Fibroblast of skin of left quadriceps (primary cell): Measurements from ENCODE around the gene TMEM114.

ENCODE experiments used
- DNase-seq, 2 experiments: peaks; one replicate each; pipeline ENCODE4 v3.0.0-alpha.2; 2013; ENCODE audit warnings: low read depth in 2 of 2

TMEM114 gene

GRCh38 chr16:8611886-8612600 is 21.7 kb upstream of the TMEM114 start:
- no peak for DNase-seq

- no peak for DNase-seq
Observed at GRCh38 chr16:8611122-8611521, 20.8 kb upstream of the TMEM114 start.

GRCh38 chr16:8607214-8607613 is 16.9 kb upstream of the TMEM114 start:
- no peak for DNase-seq

DNA sequence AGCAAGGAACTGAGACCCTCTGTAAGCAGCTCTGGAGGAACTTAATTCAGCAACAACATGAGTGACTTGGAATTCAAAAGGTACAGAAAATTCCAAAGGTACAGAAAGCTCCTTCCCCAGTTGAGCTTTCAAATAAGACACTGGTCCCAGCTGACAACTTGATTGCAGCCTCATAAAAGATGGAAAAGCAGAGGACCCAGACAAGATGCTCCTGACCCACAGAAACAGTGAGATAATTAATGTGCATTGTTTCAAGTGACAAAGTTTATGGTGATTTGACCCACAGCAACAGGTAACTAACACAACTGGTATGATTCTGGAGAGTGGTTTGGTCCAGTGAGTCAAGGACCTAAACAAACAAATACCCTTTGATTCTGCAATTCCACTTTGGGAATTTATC is 15.2 kb upstream of the TMEM114 start:
- no peak for DNase-seq

DNA sequence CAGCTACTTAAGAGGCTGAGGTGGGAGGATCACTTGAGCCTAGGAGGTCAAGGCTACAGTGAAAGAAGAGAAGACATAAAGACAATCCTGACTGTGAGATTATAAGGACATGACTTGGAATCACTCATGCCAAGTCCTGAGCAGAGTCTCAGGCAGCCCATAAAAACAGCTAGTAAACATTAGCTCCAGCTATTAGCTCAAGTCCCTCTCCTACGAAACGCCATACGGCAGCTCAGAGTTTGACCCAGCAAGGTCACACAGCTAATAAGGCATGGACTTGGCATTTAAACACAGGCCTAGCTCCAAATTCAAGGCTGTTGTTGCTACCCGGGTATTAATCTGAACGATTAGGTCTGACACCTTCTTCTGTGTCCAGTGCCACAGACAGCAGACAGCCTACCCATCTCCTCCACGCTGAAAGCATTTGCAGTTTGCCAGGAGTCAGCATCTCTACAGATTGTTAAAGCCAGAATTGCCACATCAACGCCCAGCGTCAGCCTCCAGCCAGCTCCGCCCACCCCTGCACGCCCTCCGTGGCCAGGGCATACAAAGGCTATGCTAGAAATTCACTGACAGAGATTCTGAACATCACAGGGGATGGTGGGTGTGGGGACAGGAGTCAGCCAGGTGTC is 9.9 kb upstream of the TMEM114 start:
- no peak for DNase-seq

GRCh38 chr16:8596581-8596980 is 6.3 kb upstream of the TMEM114 start:
- no peak for DNase-seq

DNA sequence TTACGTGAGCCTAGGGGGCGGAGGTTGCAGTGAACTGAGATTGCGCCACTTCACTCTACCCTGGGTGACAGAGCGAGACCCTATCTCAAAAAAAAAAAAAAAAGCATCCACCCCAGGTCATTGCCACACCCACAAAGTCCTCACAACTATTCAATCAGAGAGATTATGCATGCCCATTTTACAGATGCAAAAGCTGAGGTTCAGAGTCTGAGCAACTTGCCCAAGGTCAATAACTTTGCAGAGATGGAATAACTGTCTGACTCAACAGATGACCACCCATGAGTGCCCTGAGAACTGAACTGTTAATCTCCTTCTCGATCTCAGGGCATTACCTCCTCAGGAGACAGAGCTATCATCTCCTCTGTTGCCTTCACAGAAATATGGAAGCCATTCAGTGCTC is 5.5 kb upstream of the TMEM114 start:
- no peak for DNase-seq

GRCh38 chr16:8594149-8594666 is 3.9 kb upstream of the TMEM114 start:
- DNase-seq = no peak

DNA sequence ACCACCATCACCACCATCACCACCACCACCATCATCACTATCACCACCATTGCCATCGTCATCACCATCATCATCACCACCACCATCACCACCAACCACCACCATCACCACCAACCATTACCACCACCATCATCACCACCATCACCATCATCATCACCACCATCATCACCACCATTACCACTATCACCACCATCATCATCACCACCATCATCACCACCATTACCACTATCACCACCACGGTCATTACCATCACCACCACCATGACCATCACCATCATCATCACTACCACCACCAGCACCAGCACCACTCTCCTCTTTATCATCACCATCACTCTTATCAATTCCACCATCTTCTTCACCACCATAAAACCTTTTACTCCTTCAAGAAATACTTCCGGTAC is 1.1 kb upstream of the TMEM114 start:
- DNase-seq = no peak

GRCh38 chr16:8590811-8591210 is 500 bp upstream of the TMEM114 start:
- no peak for DNase-seq

- no peak for DNase-seq
Observed at GRCh38 chr16:8589057-8589899, 1.0 kb downstream of the TMEM114 start.

GRCh38 chr16:8588682-8589056 is 1.6 kb downstream of the TMEM114 start:
- no peak for DNase-seq

GRCh38 chr16:8587065-8587464 is 3.2 kb downstream of the TMEM114 start:
- DNase-seq = no peak

DNA sequence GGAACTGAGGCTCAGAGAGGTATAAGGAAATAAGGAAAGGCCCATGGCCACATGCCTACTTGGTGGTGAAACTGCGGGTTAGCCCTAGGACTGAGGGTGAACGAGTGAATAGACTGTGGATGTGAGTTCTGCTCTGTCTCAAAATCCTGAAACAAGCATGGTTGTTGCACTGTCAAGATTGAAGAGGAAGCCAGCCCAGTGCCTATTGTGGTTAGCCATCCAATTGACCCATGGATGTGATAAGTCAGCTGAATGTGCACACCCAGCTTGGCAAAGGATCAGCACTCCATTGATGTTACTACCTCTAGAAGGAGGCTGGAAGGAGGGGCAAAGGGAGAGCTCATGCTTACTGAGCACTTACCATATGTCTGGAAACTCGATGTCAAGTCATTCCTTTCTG is 4.5 kb downstream of the TMEM114 start:
- DNase-seq = no peak

DNA sequence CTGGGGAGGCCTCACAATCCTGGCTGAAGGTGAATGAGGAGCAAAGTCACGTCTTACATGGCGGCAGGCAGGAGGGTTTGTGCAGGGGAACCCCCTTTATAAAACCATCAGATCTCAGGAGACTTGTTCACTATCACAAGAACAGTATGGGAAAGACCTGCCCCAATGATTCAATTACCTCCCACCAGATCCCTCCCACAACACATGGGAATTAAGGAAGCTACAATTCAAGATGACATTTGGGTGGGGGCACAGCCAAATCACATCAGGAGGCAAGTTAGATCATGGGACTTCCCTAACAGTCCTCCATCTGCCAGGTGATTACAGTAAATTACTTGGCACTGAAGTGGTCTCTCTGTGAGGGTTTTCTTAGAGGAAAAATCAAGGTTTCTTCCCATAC is 5.3 kb downstream of the TMEM114 start:
- no peak for DNase-seq

DNA sequence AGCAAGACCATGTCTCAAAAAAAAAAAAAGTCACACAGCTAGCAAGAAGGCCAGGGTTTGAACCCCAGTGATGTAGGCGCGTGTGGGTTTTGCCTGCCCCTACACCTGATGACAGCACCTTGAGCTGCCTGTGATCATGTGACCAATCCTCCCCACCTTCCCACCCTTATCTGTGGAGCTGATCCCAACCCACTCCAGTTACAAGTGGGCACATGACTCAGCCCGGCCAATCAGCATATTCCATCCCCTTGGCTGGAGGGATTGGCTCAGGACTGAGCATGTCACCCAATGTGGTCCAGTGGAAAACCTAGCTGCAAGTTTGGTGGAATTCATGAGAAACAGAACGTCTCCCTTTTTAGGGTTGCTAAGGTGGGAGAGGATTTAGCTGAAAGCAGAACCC is 6.6 kb downstream of the TMEM114 start:
- DNase-seq = no peak

DNA sequence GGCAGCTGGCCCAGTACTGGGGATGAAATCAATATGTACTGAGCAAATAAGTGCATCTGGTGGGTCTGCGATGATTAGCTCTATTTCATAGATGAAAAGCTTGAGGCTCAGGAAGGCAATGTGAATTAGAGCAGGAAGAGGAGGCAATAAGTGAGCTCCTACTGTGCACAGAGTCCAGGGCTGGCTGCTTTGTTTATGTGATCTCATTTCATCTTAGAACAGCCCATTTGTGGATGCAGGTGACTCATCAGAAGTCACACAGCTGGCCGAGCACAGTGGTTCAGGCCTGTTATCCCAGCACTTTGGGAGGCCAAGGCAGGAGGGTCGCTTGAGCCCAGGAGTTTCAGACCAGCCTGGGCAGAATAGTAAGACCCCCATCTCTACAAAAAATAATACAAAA is 7.1 kb downstream of the TMEM114 start:
- no peak for DNase-seq

DNA sequence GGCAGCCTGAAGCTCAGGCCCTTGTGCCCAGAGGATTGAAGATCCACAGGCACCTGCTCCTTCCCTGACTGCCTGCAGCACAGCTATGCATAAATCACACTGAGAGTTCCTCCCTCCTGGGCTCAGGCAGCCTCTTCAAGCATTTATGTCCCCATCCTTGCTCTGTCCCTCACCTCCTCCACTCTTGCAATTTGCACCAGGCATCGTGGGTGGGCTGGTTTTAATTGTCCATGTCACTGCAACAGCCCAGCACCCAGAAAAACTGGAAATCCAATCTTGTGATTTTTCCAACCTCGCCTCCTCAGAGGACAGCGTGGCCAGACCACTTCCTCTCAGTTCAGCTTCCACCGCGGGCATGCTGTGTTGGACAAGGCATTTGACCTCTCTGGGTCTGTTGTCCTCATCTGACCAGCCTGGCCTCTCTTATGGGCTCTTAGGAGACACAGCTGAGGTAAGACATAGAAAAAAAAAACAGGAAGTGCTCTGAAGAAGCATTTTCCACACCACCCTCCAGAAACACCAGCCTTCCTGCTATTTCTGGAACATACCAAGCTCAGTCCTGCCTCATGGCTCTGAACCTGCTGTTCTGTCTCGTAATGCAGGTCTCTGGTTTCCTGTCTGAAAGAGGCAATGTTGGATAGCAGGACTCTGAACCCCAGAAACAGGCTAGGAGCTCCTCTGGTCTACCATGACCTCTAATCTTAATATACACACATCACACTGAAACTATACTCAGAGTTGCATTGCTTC is 8.3 kb downstream of the TMEM114 start:
- no peak for DNase-seq

DNA sequence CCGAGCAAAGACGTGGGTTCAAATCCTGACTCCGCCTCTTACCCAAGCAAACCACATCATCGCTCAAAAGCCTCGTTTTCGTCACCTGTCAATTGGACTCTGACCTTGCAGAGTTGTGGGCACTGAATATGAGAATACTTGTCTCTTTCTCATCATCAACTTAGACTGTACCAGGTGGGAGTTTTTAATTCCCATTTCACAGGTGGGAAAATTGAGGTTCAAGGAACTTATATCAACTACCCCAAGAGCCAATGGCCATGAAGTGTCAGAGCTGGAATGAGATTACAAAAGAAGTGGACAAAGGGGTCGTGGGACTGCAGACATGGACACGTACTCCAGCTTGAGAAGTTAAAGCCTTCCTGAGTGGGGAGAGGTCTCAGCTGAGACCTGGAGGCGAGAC is 10.8 kb downstream of the TMEM114 start:
- no peak for DNase-seq

GRCh38 chr16:8577678-8578304 is 12.5 kb downstream of the TMEM114 start:
- DNase-seq = no peak
